H9 (cell line): ENCODE data around the gene CHURC1. TPM values are rescaled to one million over a fixed set of nuclear protein-coding genes. Genes with fewer than 3 reads are reported as not detected.
A peak's percentile ranks its signal among the peaks of the same experiment; 100 is the strongest.

Experiments
- DNase-seq: peaks from one replicate; pipeline ENCODE4 v3.0.0-alpha.2; 2017
- H2AFZ ChIP-seq: one replicate; pipeline ENCODE4 v1.6.1; 2013; ENCODE audit warnings: mild to moderate bottlenecking, low read length, control low read depth, moderate library complexity
- H2AK5ac ChIP-seq: 2 replicates; pipeline ENCODE4 v1.6.1; 2013; ENCODE audit warnings: low read length, control low read depth, mixed read lengths; ENCODE audit not compliant: insufficient read length
- H2BK120ac ChIP-seq: one replicate; pipeline ENCODE4 v1.6.1; 2013; ENCODE audit warnings: low read depth, mild to moderate bottlenecking, low read length, control low read depth, inconsistent platforms; ENCODE audit not compliant: poor library complexity, severe bottlenecking
- H2BK12ac ChIP-seq: 2 replicates; pipeline ENCODE4 v1.6.1; 2013; ENCODE audit warnings: low read length, control low read depth, mixed read lengths, low read depth; ENCODE audit not compliant: insufficient read length
- H2BK15ac ChIP-seq: 2 replicates; pipeline ENCODE4 v1.6.1; 2013; ENCODE audit warnings: low read depth, low read length, control low read depth
- H2BK20ac ChIP-seq: one replicate; pipeline ENCODE4 v1.6.1; 2013; ENCODE audit warnings: low read depth, mild to moderate bottlenecking, low read length, control low read depth, inconsistent platforms; ENCODE audit not compliant: poor library complexity, severe bottlenecking
- H2BK5ac ChIP-seq: 2 replicates; pipeline ENCODE4 v1.6.1; 2013; ENCODE audit warnings: low read length, control low read depth, mixed read lengths; ENCODE audit not compliant: insufficient read length
- H3K14ac ChIP-seq: 2 replicates; pipeline ENCODE4 v1.6.1; 2013; ENCODE audit warnings: low read length, control low read depth; ENCODE audit not compliant: insufficient read depth
- H3K18ac ChIP-seq: 2 replicates; pipeline ENCODE4 v1.6.1; 2013; ENCODE audit warnings: low read depth, mild to moderate bottlenecking, mixed read lengths, low read length, control low read depth; ENCODE audit not compliant: insufficient read length
- H3K23ac ChIP-seq: 2 replicates; pipeline ENCODE4 v1.6.1; 2013; ENCODE audit warnings: low read length, control low read depth, mixed read lengths, low read depth; ENCODE audit not compliant: insufficient read length
- H3K23me2 ChIP-seq: 2 replicates; pipeline ENCODE4 v1.6.1; 2013; ENCODE audit warnings: low read depth, mild to moderate bottlenecking, mixed read lengths, low read length, control low read depth; ENCODE audit not compliant: insufficient read length, poor library complexity, severe bottlenecking
- H3K27ac ChIP-seq: 2 replicates; pipeline ENCODE4 v1.5.1; 2013; ENCODE audit warnings: low read length, control low read depth, mixed read lengths, low read depth; ENCODE audit not compliant: insufficient read length
- H3K27me3 ChIP-seq: 2 replicates; pipeline ENCODE4 v1.6.1; 2013; ENCODE audit warnings: low read length, control low read depth, inconsistent platforms; ENCODE audit not compliant: insufficient read depth
- H3K4ac ChIP-seq: 2 replicates; pipeline ENCODE4 v1.6.1; 2013; ENCODE audit warnings: low read depth, mild to moderate bottlenecking, control low read depth, inconsistent platforms, low read length, moderate library complexity
- H3K4me1 ChIP-seq: 2 replicates; pipeline ENCODE4 v1.6.1; 2013; ENCODE audit warnings: low read length, control low read depth, inconsistent platforms; ENCODE audit not compliant: insufficient read depth
- H3K4me2 ChIP-seq: 2 replicates; pipeline ENCODE4 v1.6.1; 2013; ENCODE audit warnings: low read length, control low read depth, mixed read lengths; ENCODE audit not compliant: insufficient read length, insufficient read depth
- H3K56ac ChIP-seq: 2 replicates; pipeline ENCODE4 v1.6.1; 2013; ENCODE audit warnings: low read depth, mild to moderate bottlenecking, mixed read lengths, low read length, control low read depth; ENCODE audit not compliant: insufficient read length
- H3K79me1 ChIP-seq: 2 replicates; pipeline ENCODE4 v1.6.1; 2013; ENCODE audit warnings: low read depth, mild to moderate bottlenecking, moderate library complexity, low read length, control low read depth, inconsistent platforms; ENCODE audit not compliant: insufficient read depth, poor library complexity, severe bottlenecking
- H3K79me2 ChIP-seq: 2 replicates; pipeline ENCODE4 v1.6.1; 2013; ENCODE audit warnings: low read length, control low read depth, inconsistent platforms; ENCODE audit not compliant: insufficient read depth
- H3K9ac ChIP-seq: 2 replicates; pipeline ENCODE4 v1.6.1; 2013; ENCODE audit warnings: low read length, control low read depth, mixed read lengths; ENCODE audit not compliant: insufficient read length; ENCODE audit errors: extremely low read depth
- H3K9me3 ChIP-seq: one replicate; pipeline ENCODE4 v1.6.1; 2013; ENCODE audit warnings: low read depth, low read length, inconsistent platforms; ENCODE audit not compliant: control insufficient read depth
- H3T11ph ChIP-seq: one replicate; pipeline ENCODE4 v1.6.1; 2013; ENCODE audit warnings: mild to moderate bottlenecking, low read length, control low read depth, inconsistent platforms
- H4K20me1 ChIP-seq: one replicate; pipeline ENCODE4 v1.6.1; 2013; ENCODE audit not compliant: control insufficient read depth, insufficient read length, insufficient read depth
- H4K5ac ChIP-seq: 2 replicates; pipeline ENCODE4 v1.6.1; 2013; ENCODE audit warnings: low read depth, mild to moderate bottlenecking, mixed read lengths, low read length, control low read depth; ENCODE audit not compliant: insufficient read length
- H4K8ac ChIP-seq: replicated peaks from 2 replicates; pipeline ENCODE4 v1.6.1; 2013; ENCODE audit warnings: low read length, control low read depth, mixed read lengths, low read depth; ENCODE audit not compliant: insufficient read length
- H4K91ac ChIP-seq: 2 replicates; pipeline ENCODE4 v1.6.1; 2013; ENCODE audit warnings: low read depth, mild to moderate bottlenecking, moderate library complexity, mixed read lengths, low read length, control low read depth; ENCODE audit not compliant: insufficient read length
- H3K27ac Mint-ChIP-seq, 3 experiments: 2 replicates in 2 of 3; 3 replicates in 1 of 3; pipeline ENCODE4 v1.8.0; 2020 to 2021; ENCODE audit warnings: mixed read lengths in 3 of 3, mild to moderate bottlenecking in 1 of 3, moderate library complexity in 1 of 3
- H3K27me3 Mint-ChIP-seq: 2 replicates; pipeline ENCODE4 v1.8.0; 2021; ENCODE audit warnings: low read depth, mild to moderate bottlenecking, moderate library complexity, mixed read lengths
- H3K36me3 Mint-ChIP-seq, 3 experiments: 2 replicates in 2 of 3; 3 replicates in 1 of 3; pipeline ENCODE4 v1.8.0; 2020 to 2021; ENCODE audit warnings: low read depth in 3 of 3, mixed read lengths in 3 of 3; ENCODE audit not compliant: insufficient read depth in 1 of 3
- H3K4me1 Mint-ChIP-seq, 2 experiments: 2 replicates each; pipeline ENCODE4 v1.8.0; 2020; ENCODE audit warnings: mixed read lengths in 2 of 2
- H3K4me3 Mint-ChIP-seq, 2 experiments: 2 replicates in 1 of 2; 3 replicates in 1 of 2; pipeline ENCODE4 v1.8.0; 2020 to 2021; ENCODE audit warnings: mild to moderate bottlenecking in 2 of 2, mixed read lengths in 2 of 2, moderate library complexity in 1 of 2
- H3K9me3 Mint-ChIP-seq, 2 experiments: 2 replicates in 1 of 2; 3 replicates in 1 of 2; pipeline ENCODE4 v1.8.0; 2020; ENCODE audit warnings: mild to moderate bottlenecking in 2 of 2, mixed read lengths in 2 of 2, moderate library complexity in 1 of 2
- WGBS: extraction: QIAGEN DNeasy Blood & Tissue Kit; methylation state at CpG from one replicate; pipeline ENCODE4 v1.1.7; 2013; ENCODE audit warnings: missing lambda C conversion rate, low lambda C conversion rate, mixed read lengths; ENCODE audit not compliant: insufficient read length; ENCODE audit errors: extremely low coverage; 5-methylcytosine and 5-hydroxymethylcytosine counted together
- total RNA-seq: library from RNA; stranded (reverse); gene quantifications from 2 replicates; pipeline ENCODE4 v1.2.1, GENCODE V29; 2021
- TF ChIP-seq, protein P1 (sequence below): fragments of 200-600 bp; sonication (generic); conservative IDR thresholded peaks from 3 replicates; pipeline ENCODE4 v1.8.0; 2021; ENCODE audit warnings: antibody characterized with exemption, mild to moderate bottlenecking

The CHURC1 gene
- total RNA-seq, 1 experiment from 2014 or later: 58.7 TPM

DNA sequence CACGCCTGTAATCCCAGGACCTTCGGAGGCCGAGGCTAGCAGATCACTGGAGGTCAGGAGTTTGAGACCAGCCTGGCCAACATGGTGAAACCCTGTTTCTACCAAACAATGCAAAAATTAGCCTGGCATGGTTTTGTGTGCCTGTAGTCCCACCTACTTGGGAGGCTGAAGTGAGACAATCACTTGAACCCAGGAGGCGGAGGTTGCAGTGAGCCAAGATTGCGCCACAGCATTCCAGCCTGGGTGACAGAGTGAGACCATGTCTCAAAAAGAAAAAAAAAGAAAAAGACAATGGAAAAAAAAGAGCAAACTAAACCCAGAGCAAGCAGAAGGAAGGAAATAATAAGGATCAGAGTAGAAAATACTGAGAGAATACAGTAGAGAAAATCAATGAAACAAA is 5.4 kb downstream of the CHURC1 start:
- H3K79me2 ChIP-seq: peaks cover 6% of the 10 kb centered on the region; the same call in 1 of the 2 replicates
- no peak for DNase-seq
- H3K9ac ChIP-seq: no peak overlapping the region
- H2BK20ac ChIP-seq: no peak overlapping the region
- no peak overlapping the region for H3K56ac ChIP-seq
- no peak overlapping the region for H3K23ac ChIP-seq
- WGBS: no CpG with 5 or more reads among the region's 5 CpGs
- no peak overlapping the region for H2AK5ac ChIP-seq
- Mint-ChIP-seq H3K27ac (peak overlapping the region in 1 of 3 experiments; percentile 55; a peak in 1 of 7 replicates), H3K4me3 (no peak overlapping the region), H3K27me3 (no peaks in the 10 kb centered on the region), H3K36me3 (peaks cover 5 to 16% (median 10%) of the 10 kb centered on the region in 3 experiments; a peak in 6 of 7 replicates), H3K9me3 (no peaks in the 10 kb centered on the region), H3K4me1 (peaks cover 6 to 15% of the 10 kb centered on the region in 2 experiments)
- no peak overlapping the region for H3K14ac ChIP-seq
- H3K4ac ChIP-seq: no peak overlapping the region
- no peaks in the 10 kb centered on the region for H3K9me3 ChIP-seq
- no peaks in the 10 kb centered on the region for H4K20me1 ChIP-seq
- H2BK12ac ChIP-seq: no peak overlapping the region
- no peak overlapping the region for H2BK120ac ChIP-seq
- H3K27ac ChIP-seq: no peak overlapping the region
- peaks cover 6% of the 10 kb centered on the region for H3K23me2 ChIP-seq
- no peak overlapping the region for H3K18ac ChIP-seq
- peaks cover 9% of the 10 kb centered on the region for H3K79me1 ChIP-seq
- TF ChIP-seq, protein P1, sequence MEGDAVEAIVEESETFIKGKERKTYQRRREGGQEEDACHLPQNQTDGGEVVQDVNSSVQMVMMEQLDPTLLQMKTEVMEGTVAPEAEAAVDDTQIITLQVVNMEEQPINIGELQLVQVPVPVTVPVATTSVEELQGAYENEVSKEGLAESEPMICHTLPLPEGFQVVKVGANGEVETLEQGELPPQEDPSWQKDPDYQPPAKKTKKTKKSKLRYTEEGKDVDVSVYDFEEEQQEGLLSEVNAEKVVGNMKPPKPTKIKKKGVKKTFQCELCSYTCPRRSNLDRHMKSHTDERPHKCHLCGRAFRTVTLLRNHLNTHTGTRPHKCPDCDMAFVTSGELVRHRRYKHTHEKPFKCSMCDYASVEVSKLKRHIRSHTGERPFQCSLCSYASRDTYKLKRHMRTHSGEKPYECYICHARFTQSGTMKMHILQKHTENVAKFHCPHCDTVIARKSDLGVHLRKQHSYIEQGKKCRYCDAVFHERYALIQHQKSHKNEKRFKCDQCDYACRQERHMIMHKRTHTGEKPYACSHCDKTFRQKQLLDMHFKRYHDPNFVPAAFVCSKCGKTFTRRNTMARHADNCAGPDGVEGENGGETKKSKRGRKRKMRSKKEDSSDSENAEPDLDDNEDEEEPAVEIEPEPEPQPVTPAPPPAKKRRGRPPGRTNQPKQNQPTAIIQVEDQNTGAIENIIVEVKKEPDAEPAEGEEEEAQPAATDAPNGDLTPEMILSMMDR: no peak
- no peak overlapping the region for H2BK5ac ChIP-seq
- no peak overlapping the region for H3T11ph ChIP-seq
- H2BK15ac ChIP-seq: no peak overlapping the region
- no peak overlapping the region for H4K8ac ChIP-seq
- no peak overlapping the region for H4K5ac ChIP-seq
- no peak overlapping the region for H3K4me2 ChIP-seq
- no peaks in the 10 kb centered on the region for H3K27me3 ChIP-seq
- no peak overlapping the region for H2AFZ ChIP-seq
- no peak overlapping the region for H4K91ac ChIP-seq
- H3K4me1 ChIP-seq: 0 out of 2 replicates have a peak, but pooled peaks cover 3% of the 10 kb centered on the region
